Neural progenitor cell (in vitro differentiated cells): ENCODE data around the gene C3orf22.

Experiments
- EZH2phosphoT487 ChIP-seq: fragments of 200-600 bp; sonication (generic); IDR thresholded peaks from 2 replicates; pipeline ENCODE4 v1.6.1; 2017; ENCODE audit warnings: antibody characterized with exemption
- TF ChIP-seq, protein P1 (sequence below): fragments of 200-600 bp; sonication (generic); IDR thresholded peaks from 2 replicates; pipeline ENCODE4 v1.5.1; 2017; ENCODE audit warnings: antibody characterized with exemption, mild to moderate bottlenecking

DNA sequence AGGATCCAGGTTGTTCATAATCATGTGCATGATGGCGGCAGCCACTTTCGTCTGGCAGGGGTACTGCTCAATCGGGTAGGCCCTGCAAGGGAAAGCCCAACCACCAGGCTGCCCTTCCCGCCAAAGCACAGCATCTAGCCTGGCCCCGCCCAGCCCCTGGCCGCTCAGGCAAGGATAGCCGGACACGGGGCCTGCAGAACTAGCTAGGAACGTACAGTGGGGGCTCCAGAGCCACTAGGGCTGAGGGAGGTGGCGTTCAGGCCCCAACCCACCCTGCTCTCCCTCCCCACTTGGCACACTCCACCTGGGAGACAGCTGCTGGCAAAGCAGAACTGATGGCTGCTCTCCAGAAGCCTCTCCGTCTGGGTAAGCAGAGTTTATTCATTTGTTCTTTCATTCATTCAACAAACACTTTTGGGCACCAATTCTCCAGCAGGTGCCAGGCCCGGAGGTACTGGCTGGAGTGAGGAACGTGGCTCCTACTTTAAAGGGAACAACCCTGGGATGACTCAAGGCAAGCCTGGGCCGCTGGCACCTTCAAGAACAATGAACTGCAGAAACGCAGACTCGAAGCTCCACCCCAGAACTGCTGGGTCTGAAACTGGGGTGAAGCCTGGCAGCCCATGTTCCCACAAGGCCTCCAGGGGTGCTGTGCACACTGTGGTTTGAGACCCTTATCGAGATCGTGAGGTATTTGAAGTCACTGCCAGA, 49.0 kb downstream of the C3orf22 start:
- TF ChIP-seq, protein P1, sequence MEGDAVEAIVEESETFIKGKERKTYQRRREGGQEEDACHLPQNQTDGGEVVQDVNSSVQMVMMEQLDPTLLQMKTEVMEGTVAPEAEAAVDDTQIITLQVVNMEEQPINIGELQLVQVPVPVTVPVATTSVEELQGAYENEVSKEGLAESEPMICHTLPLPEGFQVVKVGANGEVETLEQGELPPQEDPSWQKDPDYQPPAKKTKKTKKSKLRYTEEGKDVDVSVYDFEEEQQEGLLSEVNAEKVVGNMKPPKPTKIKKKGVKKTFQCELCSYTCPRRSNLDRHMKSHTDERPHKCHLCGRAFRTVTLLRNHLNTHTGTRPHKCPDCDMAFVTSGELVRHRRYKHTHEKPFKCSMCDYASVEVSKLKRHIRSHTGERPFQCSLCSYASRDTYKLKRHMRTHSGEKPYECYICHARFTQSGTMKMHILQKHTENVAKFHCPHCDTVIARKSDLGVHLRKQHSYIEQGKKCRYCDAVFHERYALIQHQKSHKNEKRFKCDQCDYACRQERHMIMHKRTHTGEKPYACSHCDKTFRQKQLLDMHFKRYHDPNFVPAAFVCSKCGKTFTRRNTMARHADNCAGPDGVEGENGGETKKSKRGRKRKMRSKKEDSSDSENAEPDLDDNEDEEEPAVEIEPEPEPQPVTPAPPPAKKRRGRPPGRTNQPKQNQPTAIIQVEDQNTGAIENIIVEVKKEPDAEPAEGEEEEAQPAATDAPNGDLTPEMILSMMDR = no peak
- TF ChIP-seq EZH2phosphoT487 = no peak
